ENCODE measurements around the gene BLMH. TPM values are rescaled to one million over a fixed set of nuclear protein-coding genes. Genes with fewer than 3 reads are reported as not detected.

BLMH gene
- total and polyA plus RNA-seq, 2 donors (not counting 3 experiments of a cell fraction or from before 2014, with no cell fraction given), result 24.6 to 65.8 TPM

- BruUV-seq (replicated peaks), result no TSS peak
- H3K4me3 ChIP-seq (replicated peaks in 1 of 3; ENCODE audit: insufficient read depth in 1 of 3, low read depth in 1 of 3, low read length in 3 of 3), result no peak overlapping the region
- no peak overlapping the region for H2AFZ ChIP-seq (ENCODE audit: low read depth, low read length)
- ChIA-PET CTCF (interaction anchor here (1.3 kb wide), 1 partner anchor 11 kb away, joined by 4 read pairs; no protein-coding TSS in a partner anchor), POLR2A (no interaction called here)
- H3K9me1 ChIP-seq (replicated peaks; ENCODE audit: control insufficient read depth, extremely low read depth, insufficient read depth, low read length), result no peaks in the 10 kb centered on the region
- no peak for FAIRE-seq
- peaks cover 5 to 6% of the 10 kb centered on the region in 2 experiments for H3K27me3 ChIP-seq (ENCODE audit: control insufficient read depth in 2 of 2, insufficient read depth in 2 of 2, low read length in 2 of 2)
- intact Hi-C loops (cut with micrococcal nuclease) (no loop called here), dilution Hi-C loops (cut with MboI; ENCODE audit: extremely low pct_ligation_motif_present, low sequenced_read_pairs) (no loop called here)
- H3K4me2 ChIP-seq (ENCODE audit: insufficient read depth, low read length), result no peak overlapping the region
- TF ChIP-seq GATA2 (IDR thresholded peaks at IDR 0.05; ENCODE audit: insufficient read depth, insufficient read length, low read depth, low read length) (no peak), MYC (IDR thresholded peaks at IDR 0.05; ENCODE audit: low read depth, low read length) (no peak), MAX (IDR thresholded peaks at IDR 0.05; ENCODE audit: insufficient read depth, insufficient read length) (no peak), JUN (IDR thresholded peaks at IDR 0.05; ENCODE audit: borderline replicate concordance, insufficient read depth, insufficient read length, low read depth) (no peak), POLR2A (IDR thresholded peaks at IDR 0.05; ENCODE audit: low read depth, low read length) (no peak), CTCF (IDR thresholded peaks at IDR 0.05; ENCODE audit: extremely low read depth in 1 of 2, insufficient read depth in 1 of 2, low read depth in 1 of 2, low read length in 2 of 2) (no peak), EZH2 (IDR thresholded peaks at IDR 0.05; ENCODE audit: borderline replicate concordance, low read depth, low read length, severe bottlenecking) (no peak), FOS (IDR thresholded peaks at IDR 0.05; ENCODE audit: borderline replicate concordance, insufficient read depth, low read length) (no peak), POLR2AphosphoS5 (IDR thresholded peaks at IDR 0.05; ENCODE audit: insufficient read depth, low read depth, low read length) (no peak)
- H4K20me1 ChIP-seq (replicated peaks; ENCODE audit: control insufficient read depth, extremely low read depth, insufficient read depth, low read length), result no peaks in the 10 kb centered on the region
- no peak overlapping the region for H3K27ac ChIP-seq (ENCODE audit: insufficient read depth, low read depth, low read length)
- peaks cover 0 to 2% of the 10 kb centered on the region in 2 experiments for H3K36me3 ChIP-seq (ENCODE audit: control insufficient read depth in 2 of 2, extremely low read depth in 1 of 2, insufficient read depth in 2 of 2, low read length in 2 of 2)
- H3K9ac ChIP-seq (replicated peaks; ENCODE audit: extremely low read depth, insufficient read depth, low read length), result no peak overlapping the region
- H3K9me3 ChIP-seq (replicated peaks; ENCODE audit: control insufficient read depth, insufficient read depth, low read length), result no peaks in the 10 kb centered on the region
- no peaks in the 10 kb centered on the region for H3K4me1 ChIP-seq (ENCODE audit: control insufficient read depth, extremely low read depth, insufficient read depth, low read length)
- no peaks in the 10 kb centered on the region for H3K79me2 ChIP-seq (ENCODE audit: control insufficient read depth, insufficient read depth, low read length)
- no peak for DNase-seq (ENCODE audit: low read depth, low spot score)
Observed at GRCh38 chr17:30243002-30243401, 48.7 kb downstream of the BLMH start.

Data from endothelial cell of umbilical vein (primary cell).